ENCODE results near the gene FAM83B.
"Not testable (repeated sequence)": the region's sequence is repeated elsewhere in the genome, so short reads cannot be mapped to it uniquely, and the experiment has no call there.

FAM83B gene

GRCh38 chr6:54861905-54862616 lies 15.5 kb downstream of the FAM83B start:
- peak; percentile 3 for DNase-seq

- DNase-seq = no peak
Measured at GRCh38 chr6:54864272-54864671, 17.7 kb downstream of the FAM83B start.

- DNase-seq = no peak
Measured at GRCh38 chr6:54865091-54865631, 18.6 kb downstream of the FAM83B start.

GRCh38 chr6:54868556-54868955 lies 22.0 kb downstream of the FAM83B start:
- no peak for DNase-seq

- no peak for DNase-seq
Measured at GRCh38 chr6:54873599-54873998, 27.0 kb downstream of the FAM83B start.

GRCh38 chr6:54874349-54875048 lies 27.9 kb downstream of the FAM83B start:
- no peak for DNase-seq

- no peak for DNase-seq
Measured at GRCh38 chr6:54875539-54875938, 29.0 kb downstream of the FAM83B start.

GRCh38 chr6:54876365-54876764 lies 29.8 kb downstream of the FAM83B start:
- no peak for DNase-seq

GRCh38 chr6:54876871-54877270 lies 30.3 kb downstream of the FAM83B start:
- no peak for DNase-seq

- DNase-seq = no peak
Measured at GRCh38 chr6:54877713-54878317, 31.2 kb downstream of the FAM83B start.

GRCh38 chr6:54878718-54879117 lies 32.1 kb downstream of the FAM83B start:
- no peak for DNase-seq

GRCh38 chr6:54879188-54879985 lies 32.8 kb downstream of the FAM83B start:
- DNase-seq = no peak

GRCh38 chr6:54881067-54881730 lies 34.6 kb downstream of the FAM83B start:
- no peak for DNase-seq

- DNase-seq = not testable (repeated sequence)
Measured at GRCh38 chr6:54881891-54882290, 35.3 kb downstream of the FAM83B start.

- DNase-seq = no peak
Measured at GRCh38 chr6:54886932-54887584, 40.5 kb downstream of the FAM83B start.

- no peak for DNase-seq
Measured at GRCh38 chr6:54891536-54891935, 45.0 kb downstream of the FAM83B start.

- DNase-seq = no peak
Measured at GRCh38 chr6:54892831-54893230, 46.3 kb downstream of the FAM83B start.

GRCh38 chr6:54893818-54894217 lies 47.2 kb downstream of the FAM83B start:
- no peak for DNase-seq

- DNase-seq = no peak
Measured at GRCh38 chr6:54896302-54896701, 49.7 kb downstream of the FAM83B start.

GRCh38 chr6:54897462-54898189 lies 51.1 kb downstream of the FAM83B start:
- no peak for DNase-seq

- no peak for DNase-seq
Measured at GRCh38 chr6:54898767-54899166, 52.2 kb downstream of the FAM83B start.

All from right kidney (tissue), 1 donor.